Panc1 (cell line): Measurements from ENCODE around the gene SLC38A4.

Source experiments
- CTCF ChIP-seq: fragments of 450-650 bp; IDR thresholded peaks from 2 replicates; pipeline ENCODE4 v1.5.1; 2017; ENCODE audit warnings: mild to moderate bottlenecking
- POLR2AphosphoS5 ChIP-seq: IDR thresholded peaks from 2 replicates; pipeline ENCODE4 v1.6.1; 2012; ENCODE audit warnings: mild to moderate bottlenecking, low read depth, low read length, moderate library complexity
- REST ChIP-seq, 2 experiments: IDR thresholded peaks; 2 replicates each; pipeline ENCODE4 v1.6.1; 2011 to 2012; ENCODE audit warnings: low read depth in 2 of 2, control low read depth in 1 of 2, low read length in 1 of 2, mild to moderate bottlenecking in 1 of 2, moderate library complexity in 1 of 2; ENCODE audit not compliant: insufficient read depth in 1 of 2
- TCF7L2 ChIP-seq: IDR thresholded peaks from 2 replicates; pipeline ENCODE4 v1.6.1; 2011; ENCODE audit warnings: mild to moderate bottlenecking, low read depth, low read length, inconsistent platforms

- TF ChIP-seq CTCF = no peak
- no peak for TF ChIP-seq POLR2AphosphoS5
- TF ChIP-seq TCF7L2 = no peak
- no peak for TF ChIP-seq REST (IDR thresholded peaks at IDR 0.05; ENCODE audit: insufficient read depth in 1 of 2, low read depth in 2 of 2, low read length in 1 of 2)
These were observed 25.6 kb downstream of the SLC38A4 start for GRCh38 chr12:46800160-46800559.
